NB4 (cell line): ENCODE measurements around the gene KDELR1.

Source experiments
- CTCF ChIP-seq: IDR thresholded peaks from one replicate; pipeline ENCODE4 v1.5.1; 2012; ENCODE audit warnings: low read depth, low read length
- MAX ChIP-seq: IDR thresholded peaks from 2 replicates; pipeline ENCODE4 v1.6.1; 2011; ENCODE audit warnings: low read depth, low read length
- MYC ChIP-seq: IDR thresholded peaks from 2 replicates; pipeline ENCODE4 v1.6.1; 2011; ENCODE audit warnings: low read depth, low read length
- POLR2A ChIP-seq: IDR thresholded peaks from 2 replicates; pipeline ENCODE4 v1.6.1; 2011; ENCODE audit warnings: mild to moderate bottlenecking; ENCODE audit not compliant: insufficient read length; ENCODE audit errors: extremely low read depth

GRCh38 chr19:48363810-48364597 is 27.3 kb downstream of the KDELR1 start, which contains the start of the genes SYNGR4 and TMEM143:
- TF ChIP-seq CTCF (no peak), POLR2A (no peak), MAX (no peak), MYC (no peak)
